PC-3 (cell line): ENCODE measurements around the gene SPTLC3. TPM values are rescaled to one million over a fixed set of nuclear protein-coding genes. Genes with fewer than 3 reads are reported as not detected.

Experiments used
- ATAC-seq: fragments of 200-7000 bp; cut with Tn5 transposase; 2 replicates; pipeline ENCODE4 v1.9.1; 2020; ENCODE audit warnings: mild to moderate bottlenecking, moderate library complexity
- BruUV-seq: library from RNA; stranded (reverse); fragments of 400-500 nt; replicated peaks from 2 replicates; lab custom pipeline; 2021; lab: Mats Ljungman, UMichigan
- CTCF ChIA-PET: fragments of 300-600 bp; sonication (Branson Sonifier 250); formaldehyde crosslinking; loops from one replicate; lab custom pipeline; 2022; ENCODE audit warnings: antibody characterized with exemption; lab: Charles Lee
- POLR2A ChIA-PET: fragments of 300-600 bp; sonication (Branson Sonifier 250); formaldehyde crosslinking; loops from one replicate; lab custom pipeline; 2022; ENCODE audit warnings: antibody characterized with exemption; ENCODE audit not compliant: unreplicated experiment; lab: Charles Lee
- DNase-seq: peaks from one replicate; pipeline ENCODE4 v3.0.0-alpha.2; 2015
- H2AFZ ChIP-seq: fragments of 300-600 bp; sonication (generic); 2 replicates; pipeline ENCODE4 v1.6.0; 2016; ENCODE audit warnings: antibody characterized with exemption, low read length
- H3F3A ChIP-seq: fragments of 300-600 bp; sonication (generic); one replicate; pipeline ENCODE4 v1.6.0; 2017; ENCODE audit warnings: antibody characterized with exemption, low read length, control low read depth, mild to moderate bottlenecking; ENCODE audit not compliant: unreplicated experiment
- H3K27ac ChIP-seq: fragments of 300-600 bp; sonication (generic); 2 replicates; pipeline ENCODE4 v1.5.1; 2016; ENCODE audit warnings: mild to moderate bottlenecking, low read length
- H3K27me3 ChIP-seq: fragments of 300-600 bp; sonication (generic); 2 replicates; pipeline ENCODE4 v1.6.1; 2016; ENCODE audit warnings: low read length, mixed read lengths
- H3K36me3 ChIP-seq: fragments of 300-600 bp; sonication (generic); 2 replicates; pipeline ENCODE4 v1.6.1; 2016; ENCODE audit warnings: low read depth, mixed run types, low read length, mixed read lengths
- H3K4me1 ChIP-seq: fragments of 300-600 bp; sonication (generic); 2 replicates; pipeline ENCODE4 v1.5.1; 2016; ENCODE audit warnings: low read length; ENCODE audit not compliant: insufficient read depth
- H3K4me2 ChIP-seq: fragments of 300-600 bp; sonication (generic); 2 replicates; pipeline ENCODE4 v1.6.0; 2016; ENCODE audit warnings: low read length
- H3K4me3 ChIP-seq: fragments of 300-600 bp; sonication (generic); 2 replicates; pipeline ENCODE4 v1.5.1; 2016; ENCODE audit warnings: mild to moderate bottlenecking, low read length, mixed read lengths
- H3K79me2 ChIP-seq: fragments of 300-600 bp; sonication (generic); 2 replicates; pipeline ENCODE4 v1.6.1; 2017; ENCODE audit warnings: low read length, mixed read lengths
- H3K9ac ChIP-seq: fragments of 300-600 bp; sonication (generic); 2 replicates; pipeline ENCODE4 v1.6.0; 2016; ENCODE audit warnings: mild to moderate bottlenecking, low read length
- H3K9me2 ChIP-seq: fragments of 300-600 bp; sonication (generic); replicated peaks from 2 replicates; pipeline ENCODE4 v1.6.1; 2016; ENCODE audit warnings: mixed run types, low read length, mixed read lengths
- H3K9me3 ChIP-seq: fragments of 300-600 bp; sonication (generic); 2 replicates; pipeline ENCODE4 v1.6.1; 2016; ENCODE audit warnings: low read length, mixed read lengths
- H4K20me1 ChIP-seq: fragments of 300-600 bp; sonication (generic); 2 replicates; pipeline ENCODE4 v1.6.1; 2016; ENCODE audit warnings: low read length, mixed read lengths
- CTCF ChIP-seq: fragments of 300-600 bp; sonication (generic); conservative IDR thresholded peaks from 2 replicates; pipeline ENCODE4 v1.5.1; 2017; ENCODE audit warnings: antibody characterized with exemption, low read depth, mild to moderate bottlenecking, low read length
- EZH2 ChIP-seq: fragments of 300-600 bp; sonication (generic); IDR thresholded peaks from one replicate; pipeline ENCODE4 v1.6.1; 2017; ENCODE audit warnings: antibody characterized with exemption, mild to moderate bottlenecking, low read length; ENCODE audit not compliant: unreplicated experiment
- EZH2phosphoT487 ChIP-seq: fragments of 300-600 bp; sonication (generic); IDR thresholded peaks from 2 replicates; pipeline ENCODE4 v1.6.1; 2018; ENCODE audit warnings: mild to moderate bottlenecking, antibody characterized with exemption, low read length, borderline replicate concordance
- intact Hi-C: fragments of 100-400 bp; cut with micrococcal nuclease; formaldehyde crosslinking; loops from 2 replicates; pipeline ENCODE4 v1.9.0; 2023
- total RNA-seq: library from RNA; depleted of rRNA; stranded (reverse); fragments of >200 nt; gene quantifications from 2 replicates; pipeline ENCODE4 v1.2.3, GENCODE V29; 2014

Gene SPTLC3
- total RNA-seq, 1 experiment from 2014 or later = 16.3 TPM

DNA sequence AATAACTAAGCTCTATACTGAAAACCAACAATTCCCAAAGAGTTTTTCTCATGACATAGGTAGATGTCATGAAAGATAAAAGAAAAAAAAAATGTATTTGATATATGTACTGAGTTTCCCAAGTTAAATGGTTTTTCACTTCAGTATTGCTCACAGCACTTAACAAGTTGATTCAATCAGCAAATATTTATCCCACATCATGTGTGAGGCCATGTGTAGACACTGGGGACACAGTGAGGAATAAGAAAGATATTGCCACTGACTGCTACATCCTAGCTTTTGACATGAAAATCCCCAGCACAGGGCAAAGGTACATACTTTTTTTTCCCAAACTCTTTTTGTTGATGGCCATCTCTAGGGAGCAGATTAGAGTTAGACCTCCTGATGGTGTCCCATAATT is 25.3 kb downstream of the SPTLC3 start:
- Histone ChIP-seq H4K20me1 (no peaks in the 10 kb centered on the region), H3K27ac (no peak overlapping the region), H3K4me3 (no peak overlapping the region), H3K79me2 (no peaks in the 10 kb centered on the region), H3K27me3 (no peaks in the 10 kb centered on the region), H3K9ac (no peak overlapping the region), H3K9me3 (no peaks in the 10 kb centered on the region), H3K9me2 (no peaks in the 10 kb centered on the region), H3F3A (peaks cover 6% of the 10 kb centered on the region), H3K4me2 (no peak overlapping the region), H2AFZ (no peak overlapping the region), H3K4me1 (peaks cover 32% of the 10 kb centered on the region), H3K36me3 (no peaks in the 10 kb centered on the region)
- POLR2A ChIA-PET = no interaction called here
- peak; percentile 68 for DNase-seq
- no peak for ATAC-seq
- TF ChIP-seq CTCF (no peak), EZH2 (no peak), EZH2phosphoT487 (no peak)
- CTCF ChIA-PET = interaction anchor here (0.6 to 0.8 kb wide), 2 partner anchors 10 to 25 kb away, joined by 3 read pairs; partner anchors contain the start of gene SPTLC3
- no TSS peak for BruUV-seq
- intact Hi-C loops = no loop called here

DNA sequence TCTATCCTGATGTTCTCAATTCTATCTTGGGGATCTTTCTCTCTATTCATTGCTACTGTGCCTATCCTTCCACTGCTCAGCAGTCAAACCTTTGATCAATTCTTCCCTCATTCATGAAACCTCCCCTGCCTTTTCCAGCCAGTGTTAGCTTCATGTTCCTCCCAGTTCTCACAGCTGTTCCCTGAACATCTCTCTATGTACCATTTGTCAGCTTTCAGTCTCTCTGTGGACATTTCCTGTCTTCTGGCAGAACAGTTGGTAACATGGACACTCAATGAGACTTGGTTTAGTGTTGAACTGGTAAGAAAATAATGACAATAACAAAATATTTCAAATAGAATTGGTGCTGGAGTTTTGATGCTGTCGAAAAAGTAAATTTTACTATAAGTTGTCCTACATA is 26.2 kb downstream of the SPTLC3 start:
- POLR2A ChIA-PET = no interaction called here

More for the DNA sequence above, 26.2 kb downstream of the SPTLC3 start:
- no peaks in the 10 kb centered on the region for H3K9me3 ChIP-seq
- no peaks in the 10 kb centered on the region for H3K9me2 ChIP-seq
- intact Hi-C loops = no loop called here
- no peaks in the 10 kb centered on the region for H4K20me1 ChIP-seq
- ATAC-seq (no peak), DNase-seq (no peak)
- H3K4me2 ChIP-seq = no peak overlapping the region
- TF ChIP-seq EZH2phosphoT487 (no peak), EZH2 (no peak), CTCF (no peak)
- H3K4me3 ChIP-seq = no peak overlapping the region
- peaks cover 6% of the 10 kb centered on the region for H3F3A ChIP-seq
- H3K27ac ChIP-seq = no peak overlapping the region
- H3K27me3 ChIP-seq = no peaks in the 10 kb centered on the region
- no peak overlapping the region for H3K9ac ChIP-seq
- H3K4me1 ChIP-seq = peaks cover 24% of the 10 kb centered on the region
- BruUV-seq = no TSS peak
- H3K79me2 ChIP-seq = no peaks in the 10 kb centered on the region
- H2AFZ ChIP-seq = no peak overlapping the region
- H3K36me3 ChIP-seq = no peaks in the 10 kb centered on the region
- CTCF ChIA-PET = no interaction called here
